GM19240 (cell line): ENCODE results near the gene SIRT2.
"Not testable (repeated sequence)": the region's sequence is repeated elsewhere in the genome, so short reads cannot be mapped to it uniquely, and the experiment has no call there.

ENCODE experiments used
- DNase-seq: peaks from one replicate; pipeline ENCODE4 v3.0.0; 2011; ENCODE audit warnings: low spot score; ENCODE audit not compliant: insufficient read length

The SIRT2 gene

GRCh38 chr19:38898788-38899446 is 501 bp downstream of the SIRT2 start:
- no peak for DNase-seq

GRCh38 chr19:38894968-38895367 is 4.5 kb downstream of the SIRT2 start:
- DNase-seq = no peak

DNA sequence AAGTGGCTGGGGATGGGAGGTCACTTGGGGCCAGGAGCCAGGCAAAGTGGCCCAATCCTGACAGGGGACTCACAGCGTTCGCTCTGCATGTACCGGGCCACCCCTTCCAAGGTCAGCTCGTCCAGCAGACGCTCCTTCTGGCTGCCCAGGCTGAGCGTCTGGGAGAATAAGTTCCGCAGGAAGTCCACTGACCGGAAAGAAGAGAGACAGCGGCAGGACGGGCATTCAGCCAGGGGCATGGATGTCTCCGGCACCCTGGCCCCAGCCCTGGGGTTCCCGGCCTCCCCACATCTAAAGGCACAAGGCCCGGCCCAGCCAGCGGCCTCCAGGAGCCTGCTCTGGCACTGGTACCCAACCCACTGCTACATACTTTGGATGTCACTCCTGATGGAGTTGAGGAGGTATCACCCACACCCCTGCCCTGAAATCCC is 6.1 kb downstream of the SIRT2 start:
- no peak for DNase-seq

- DNase-seq = no peak
These were observed 6.6 kb downstream of the SIRT2 start for GRCh38 chr19:38892841-38893240.

GRCh38 chr19:38891771-38892170 is 7.6 kb downstream of the SIRT2 start:
- no peak for DNase-seq

GRCh38 chr19:38890686-38891085 is 8.7 kb downstream of the SIRT2 start:
- DNase-seq = no peak

- DNase-seq = no peak
These were observed 9.6 kb downstream of the SIRT2 start for GRCh38 chr19:38889803-38890202.

GRCh38 chr19:38888876-38889275 is 10.5 kb downstream of the SIRT2 start:
- no peak for DNase-seq

DNA sequence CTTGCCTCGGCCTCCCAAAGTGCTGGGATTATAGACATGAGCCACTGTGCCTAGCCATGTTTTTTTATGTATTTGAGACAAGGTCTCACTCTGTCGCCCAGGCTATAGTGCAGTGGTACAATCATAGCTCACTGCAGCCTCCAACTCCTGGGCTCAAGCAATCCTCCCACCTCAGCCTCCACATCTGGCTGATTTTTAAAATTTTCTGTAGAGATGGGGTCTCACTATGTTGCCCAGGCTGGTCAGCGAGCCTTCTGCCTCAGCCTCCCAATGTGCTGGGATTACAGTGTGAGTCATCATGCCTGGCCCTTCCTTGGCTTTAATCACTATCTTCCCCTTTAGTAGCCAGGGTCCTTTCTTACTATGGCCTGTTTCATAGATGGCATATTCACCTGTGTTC is 14.7 kb downstream of the SIRT2 start:
- not testable (repeated sequence) for DNase-seq

DNA sequence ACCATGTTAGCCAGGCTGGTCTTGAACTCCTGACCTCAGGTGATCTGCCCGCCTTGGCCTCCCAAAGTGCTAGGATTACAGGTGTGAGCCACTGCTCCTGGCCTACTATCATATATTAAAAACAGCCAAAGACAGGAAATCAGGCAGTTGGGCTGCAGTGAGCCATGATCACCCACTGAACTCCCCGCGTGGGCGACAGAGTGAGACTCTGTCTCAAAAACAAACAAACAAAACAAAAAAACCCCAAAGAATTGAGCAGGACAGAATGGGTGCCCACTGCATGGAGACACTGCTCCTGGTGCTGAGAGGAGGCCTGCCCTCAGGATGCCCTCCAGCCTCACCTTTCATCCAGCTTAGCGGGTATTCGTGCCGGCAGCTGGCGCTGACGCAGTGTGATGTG is 16.1 kb downstream of the SIRT2 start:
- DNase-seq = no peak

GRCh38 chr19:38880882-38881609 is 18.4 kb downstream of the SIRT2 start:
- DNase-seq = no peak

- DNase-seq = no peak
These were observed 19.1 kb downstream of the SIRT2 start for GRCh38 chr19:38880076-38880881.

- no peak for DNase-seq
These were observed 20.0 kb downstream of the SIRT2 start for GRCh38 chr19:38879400-38879751.

GRCh38 chr19:38878575-38879399 is 20.6 kb downstream of the SIRT2 start:
- no peak for DNase-seq

- DNase-seq = peak; percentile 90
These were observed 21.4 kb downstream of the SIRT2 start, which contains the start of gene RINL for GRCh38 chr19:38877781-38878574. Gene RINL, minus strand, starts transcription at chr19:38878275. Its CDS starts 1,533 bp downstream, at chr19:38876742.

GRCh38 chr19:38875656-38876395 is 23.6 kb downstream of the SIRT2 start:
- no peak for DNase-seq

DNA sequence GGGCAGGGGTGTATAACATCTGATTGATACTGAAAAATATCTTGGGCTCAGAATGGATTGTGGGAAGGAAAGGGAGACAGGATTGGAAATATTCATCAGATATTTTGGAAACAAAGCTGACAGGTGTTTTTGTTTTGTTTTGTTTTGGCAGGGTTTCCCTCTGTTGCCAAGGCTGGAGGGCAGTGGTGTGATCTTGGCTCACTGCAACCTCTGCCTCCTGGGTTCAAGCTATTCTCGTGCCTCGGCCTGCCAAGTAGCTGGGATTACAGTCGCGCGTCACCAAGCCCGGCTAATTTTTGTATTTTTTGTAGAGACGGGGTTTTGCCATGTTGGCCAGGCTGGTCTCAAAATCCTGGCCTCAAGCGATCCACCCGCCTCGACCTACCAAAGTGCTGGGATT is 26.0 kb downstream of the SIRT2 start:
- not testable (repeated sequence) for DNase-seq

- DNase-seq = no peak
These were observed 28.8 kb downstream of the SIRT2 start for GRCh38 chr19:38870612-38871011.

GRCh38 chr19:38869836-38870607 is 29.4 kb downstream of the SIRT2 start:
- DNase-seq = no peak
